ENCODE data around the gene FIG4. TPM values are rescaled to one million over a fixed set of nuclear protein-coding genes. Genes with fewer than 3 reads are reported as not detected.

Gene FIG4
- total and polyA plus RNA-seq, 8 donors, result 5.8 to 29.0 (median 7.8) TPM

- H3K27me3 ChIP-seq, result no peaks in the 10 kb centered on the region
- 91 to 96% (median 93%) methylated on average over 2 of the region's 2 CpGs for WGBS, 5 donors
- intact Hi-C loops (cut with DNase I; ENCODE audit: low total_unique reads), result no loop called here
- H3K4me1 ChIP-seq, result no peaks in the 10 kb centered on the region
- no peak for DNase-seq
- H3K27ac ChIP-seq, result no peak overlapping the region
- peaks cover 5 to 40% (median 35%) of the 10 kb centered on the region in 4 donors for H3K36me3 ChIP-seq
- TF ChIP-seq EP300 (IDR thresholded peaks at IDR 0.05), result no peak
- TF ChIP-seq POLR2AphosphoS5 (IDR thresholded peaks at IDR 0.05), result no peak
- TF ChIP-seq CTCF (IDR thresholded peaks at IDR 0.05), result no peak
- no peak for TF ChIP-seq POLR2A (IDR thresholded peaks at IDR 0.05)
- H3K9me3 ChIP-seq, result no peaks in the 10 kb centered on the region
- H3K4me3 ChIP-seq, result no peak overlapping the region
These were observed 96.2 kb downstream of the FIG4 start for GRCh38 chr6:109787312-109787711.

GRCh38 chr6:109788687-109789086 lies 97.6 kb downstream of the FIG4 start:
- peaks cover 5 to 43% (median 36%) of the 10 kb centered on the region in 4 donors for H3K36me3 ChIP-seq
- TF ChIP-seq POLR2AphosphoS5 (IDR thresholded peaks at IDR 0.05) (no peak), POLR2A (IDR thresholded peaks at IDR 0.05) (no peak), CTCF (IDR thresholded peaks at IDR 0.05) (no peak), EP300 (IDR thresholded peaks at IDR 0.05) (no peak)
- peaks cover 0 to 9% (median 4%) of the 10 kb centered on the region in 4 donors for H3K4me1 ChIP-seq
- no peaks in the 10 kb centered on the region for H3K27me3 ChIP-seq
- WGBS, 5 donors, result 42 to 77% (median 70%) methylated on average over 3 of the region's 3 CpGs
- no peaks in the 10 kb centered on the region for H3K9me3 ChIP-seq
- no peak for DNase-seq
- H3K27ac ChIP-seq, result no peak overlapping the region
- intact Hi-C loops (cut with DNase I; ENCODE audit: low total_unique reads), result no loop called here
- no peak overlapping the region for H3K4me3 ChIP-seq

GRCh38 chr6:109790131-109790530 lies 99.0 kb downstream of the FIG4 start:
- Histone ChIP-seq H3K4me3 (no peak overlapping the region), H3K4me1 (peaks cover 0 to 21% (median 14%) of the 10 kb centered on the region in 4 donors), H3K9me3 (no peaks in the 10 kb centered on the region), H3K27ac (no peak overlapping the region), H3K27me3 (no peaks in the 10 kb centered on the region), H3K36me3 (peaks cover 5 to 43% (median 36%) of the 10 kb centered on the region in 4 donors)
- WGBS, 5 donors, result 30 to 62% (median 38%) methylated on average over 1 of the region's 1 CpG
- DNase-seq, result peak in 1 of 2 donors; percentile 31
- TF ChIP-seq POLR2AphosphoS5 (IDR thresholded peaks at IDR 0.05) (no peak), CTCF (IDR thresholded peaks at IDR 0.05) (no peak), EP300 (IDR thresholded peaks at IDR 0.05) (no peak), POLR2A (IDR thresholded peaks at IDR 0.05) (no peak)
- intact Hi-C loops (cut with DNase I; ENCODE audit: low total_unique reads), result no loop called here

GRCh38 chr6:109791301-109791700 lies 100.2 kb downstream of the FIG4 start:
- Histone ChIP-seq H3K9me3 (no peaks in the 10 kb centered on the region), H3K4me1 (peaks cover 0 to 21% (median 14%) of the 10 kb centered on the region in 4 donors), H3K27ac (no peak overlapping the region), H3K4me3 (no peak overlapping the region), H3K36me3 (peaks cover 4 to 34% (median 29%) of the 10 kb centered on the region in 4 donors), H3K27me3 (no peaks in the 10 kb centered on the region)
- no peak for DNase-seq
- 80 to 92% (median 87%) methylated on average over 12 of the region's 12 CpGs for WGBS, 5 donors
- no peak for TF ChIP-seq CTCF (IDR thresholded peaks at IDR 0.05)
- no peak for TF ChIP-seq POLR2A (IDR thresholded peaks at IDR 0.05)
- TF ChIP-seq EP300 (IDR thresholded peaks at IDR 0.05), result no peak
- no peak for TF ChIP-seq POLR2AphosphoS5 (IDR thresholded peaks at IDR 0.05)
- intact Hi-C loops (cut with DNase I; ENCODE audit: low total_unique reads), result no loop called here

Data from stomach (tissue), 9 donors.